M059J (cell line): ENCODE data around the gene CEP76. TPM values are rescaled to one million over a fixed set of nuclear protein-coding genes. Genes with fewer than 3 reads are reported as not detected.

Experiments used
- DNase-seq: peaks from one replicate; pipeline ENCODE4 v3.0.0-alpha.2; 2012; ENCODE audit warnings: low read depth
- total RNA-seq: library from RNA; depleted of rRNA; stranded (reverse); fragments of >200 nt; shearing (Covaris generic); gene quantifications from 2 replicates; pipeline ENCODE4 v1.2.3, GENCODE V29; 2014

CEP76 gene
- total RNA-seq, 1 experiment from 2014 or later: 22.4 TPM

DNA sequence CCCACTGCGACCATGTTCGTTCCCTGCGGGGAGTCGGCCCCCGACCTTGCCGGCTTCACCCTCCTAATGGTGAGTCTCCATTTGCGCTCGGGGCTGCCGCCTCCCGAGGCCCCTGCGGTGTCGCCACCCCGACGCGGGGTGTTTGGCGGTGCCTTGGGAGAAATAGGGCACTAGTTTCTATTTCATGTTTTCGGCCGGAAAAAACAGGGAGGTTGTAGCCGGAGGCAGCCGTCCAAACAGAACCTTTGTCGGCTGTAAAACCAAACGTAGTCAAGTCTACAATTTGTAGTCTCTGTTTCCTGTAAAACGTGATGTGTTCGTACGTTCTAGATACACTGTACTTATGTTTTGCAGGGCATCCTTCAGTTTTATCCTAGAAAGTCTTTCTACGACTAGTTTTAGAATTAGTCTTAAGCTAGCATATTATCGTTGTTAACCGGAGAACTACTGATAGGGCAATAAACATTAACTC lies 609 bp upstream of the CEP76 start:
- no peak for DNase-seq

DNA sequence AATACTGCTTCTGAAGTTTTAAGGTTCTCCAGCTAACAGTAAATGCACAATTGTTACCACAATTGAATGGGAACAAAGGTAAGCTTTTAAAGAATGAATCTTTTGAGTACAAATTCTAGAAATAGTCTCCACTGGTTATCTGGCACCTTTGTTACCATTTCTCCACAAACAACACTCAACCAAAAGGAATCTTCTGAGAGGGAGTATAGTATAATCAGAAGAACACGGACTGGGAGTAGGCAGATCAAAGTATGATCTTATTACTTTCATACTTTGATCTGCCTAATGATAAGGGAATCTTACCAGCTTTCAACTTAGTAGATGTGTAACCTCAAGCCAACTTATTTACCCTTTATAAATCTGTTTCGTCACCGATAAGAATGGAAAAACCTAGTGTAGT lies 1.4 kb downstream of the CEP76 start:
- DNase-seq: no peak

DNA sequence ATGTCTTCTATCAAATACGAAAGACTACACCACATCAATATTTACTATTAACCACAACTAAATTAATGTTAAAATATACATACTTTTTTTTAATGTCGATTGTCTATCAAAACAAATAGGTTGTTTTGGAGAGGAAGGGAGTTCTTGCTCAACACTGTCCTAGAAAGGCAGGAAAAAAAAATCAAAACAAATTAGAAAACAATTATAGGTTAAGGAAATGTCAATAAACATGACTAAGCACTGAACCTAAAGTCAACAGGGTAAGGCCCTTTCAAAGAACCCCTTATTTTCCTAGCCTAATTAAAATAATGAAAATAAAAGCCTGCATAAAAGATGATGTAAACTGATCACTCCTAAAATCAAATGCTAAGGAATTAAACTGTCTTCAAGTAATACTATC lies 2.8 kb downstream of the CEP76 start:
- no peak for DNase-seq

DNA sequence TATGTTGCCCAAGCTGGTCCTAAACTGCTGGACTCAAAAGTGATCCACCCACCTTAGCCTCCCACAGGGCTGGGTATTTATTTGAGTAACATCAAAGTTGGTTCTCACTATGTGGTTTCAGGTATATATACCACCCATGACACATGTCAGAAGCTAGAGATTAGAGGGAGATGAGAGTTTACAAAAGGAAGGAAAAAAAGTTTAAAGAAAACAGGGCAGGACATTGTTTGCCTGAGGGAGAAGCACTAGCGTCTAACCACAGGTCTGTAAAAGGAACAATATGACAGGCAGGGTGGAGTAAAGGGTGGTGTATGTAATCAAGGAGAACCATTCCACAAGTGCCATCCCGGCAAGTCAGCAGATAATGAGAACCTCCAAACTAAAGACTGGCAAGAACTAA lies 8.5 kb downstream of the CEP76 start:
- peak; percentile 3 for DNase-seq

DNA sequence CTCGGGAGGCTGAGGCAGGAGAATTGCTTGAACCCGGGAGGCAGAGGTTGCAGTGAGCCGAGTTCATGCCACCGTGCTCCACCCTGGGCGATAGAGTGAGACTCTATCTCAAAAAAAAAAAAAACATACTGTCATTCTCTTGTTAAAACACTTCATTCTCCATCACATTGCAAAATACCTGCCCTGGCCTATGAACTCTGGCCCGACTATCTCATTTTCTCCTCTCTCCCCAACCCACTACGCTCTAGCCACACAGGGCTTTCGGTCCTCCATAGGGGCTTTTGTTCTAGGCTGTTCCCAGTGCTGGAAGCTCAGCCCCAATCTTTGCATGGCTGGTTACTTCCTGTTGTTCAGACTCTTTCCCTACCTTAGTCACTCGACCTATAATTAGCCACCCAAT lies 10.3 kb downstream of the CEP76 start:
- DNase-seq: no peak

GRCh38 chr18:12689256-12689850 lies 13.2 kb downstream of the CEP76 start:
- no peak for DNase-seq

DNA sequence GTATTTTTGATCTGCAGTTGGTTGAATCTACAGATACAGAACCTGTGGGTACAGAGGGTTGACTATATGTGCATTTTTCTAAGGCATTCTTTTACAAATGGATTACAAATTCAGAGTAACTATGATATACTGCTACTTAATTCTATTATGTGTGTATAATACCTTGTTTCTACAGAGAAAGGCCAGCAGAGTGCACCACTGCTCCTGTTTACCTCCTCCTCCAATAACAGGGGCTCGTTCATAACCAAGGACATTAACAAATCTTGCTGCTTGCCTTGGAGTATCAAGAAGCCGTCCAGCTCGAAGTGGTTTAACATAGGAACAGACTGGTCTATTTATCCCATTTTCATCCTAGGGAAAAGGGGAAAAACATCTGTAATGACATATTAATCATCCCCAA lies 16.4 kb downstream of the CEP76 start:
- DNase-seq: peak; percentile 4

GRCh38 chr18:12679183-12679786 lies 23.2 kb downstream of the CEP76 start:
- DNase-seq: no peak

- no peak for DNase-seq
These were observed 34.5 kb downstream of the CEP76 start for GRCh38 chr18:12668041-12668440.

DNA sequence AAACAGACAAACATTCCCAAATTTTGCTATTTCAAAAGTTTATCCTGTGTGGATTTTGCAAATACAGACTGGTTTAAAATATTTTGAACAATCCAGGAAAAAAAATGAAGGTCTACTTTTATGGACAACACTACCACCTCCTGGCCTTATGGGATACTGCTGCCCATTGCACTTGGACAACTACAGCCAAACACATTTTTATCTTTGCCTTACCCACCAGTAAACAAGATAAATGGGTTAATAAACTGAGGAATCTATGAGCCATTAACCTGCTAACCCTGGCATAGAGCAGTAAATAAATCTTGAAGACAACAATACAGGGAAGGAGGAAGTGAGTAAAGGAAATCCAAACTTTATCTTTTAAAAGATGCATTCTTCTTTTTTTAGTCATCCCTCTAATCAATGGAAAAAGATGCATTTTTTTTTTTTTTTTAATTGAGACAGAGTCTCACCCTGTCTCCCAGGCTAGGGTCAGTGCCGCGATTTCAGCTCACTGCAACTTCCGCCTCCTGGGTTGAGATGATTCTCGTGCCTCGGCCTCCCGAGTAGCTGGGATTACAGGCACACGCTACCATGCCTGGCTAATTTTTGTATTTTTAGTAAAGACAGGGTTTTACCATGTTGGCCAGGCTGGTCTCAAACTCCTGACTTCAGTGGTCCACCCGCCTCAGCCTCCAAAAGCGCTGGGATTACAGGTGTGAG lies 42.5 kb downstream of the CEP76 start:
- DNase-seq: peak; percentile 61

- DNase-seq: peak; percentile 44
These were observed 43.9 kb downstream of the CEP76 start for GRCh38 chr18:12658426-12659138.

DNA sequence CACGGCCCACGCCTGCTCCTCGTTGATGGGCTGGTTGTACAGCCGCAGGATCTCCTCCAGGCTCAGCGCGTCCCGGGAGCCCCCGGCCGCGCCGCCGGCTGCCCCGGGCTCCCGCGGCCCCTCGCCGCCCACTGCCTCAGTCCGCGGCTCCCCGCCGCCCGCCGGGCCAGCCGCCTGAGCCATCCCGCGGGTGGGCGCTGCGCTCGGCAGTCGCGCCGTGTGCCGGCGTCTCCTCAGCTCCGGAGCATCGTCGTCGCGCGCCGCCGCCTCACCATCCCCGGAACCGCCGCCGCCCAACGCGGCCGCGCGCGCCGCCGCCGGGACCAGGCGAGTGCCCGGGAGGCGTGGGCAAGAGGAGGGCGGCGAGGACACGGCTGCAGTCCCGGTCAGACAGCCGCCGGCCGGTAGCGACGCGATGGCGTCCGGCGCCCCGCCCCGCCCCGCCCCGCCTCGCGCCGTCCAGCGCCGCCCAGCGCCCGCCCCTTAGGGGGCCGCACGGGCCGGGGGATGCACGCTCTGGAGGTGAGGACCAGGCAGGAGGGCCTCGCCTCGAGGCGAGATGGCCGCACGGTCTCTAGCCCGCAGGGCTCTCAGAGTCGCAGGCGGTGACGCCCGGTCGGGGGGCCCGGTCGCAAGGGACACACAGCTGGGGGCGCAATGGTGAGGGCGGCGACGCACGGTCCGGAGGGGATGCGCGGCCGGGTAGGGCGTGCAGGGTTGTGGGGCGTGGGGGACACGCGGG lies 44.7 kb downstream of the CEP76 start, which contains the start of gene SPIRE1:
Gene SPIRE1 (minus strand): TSS at position 424 of the 742 bp plus-strand sequence. CDS start 241 bp downstream, at position 183.
- DNase-seq: peak; percentile 67

GRCh38 chr18:12656938-12657683 lies 45.4 kb downstream of the CEP76 start:
- DNase-seq: peak; percentile 39

DNA sequence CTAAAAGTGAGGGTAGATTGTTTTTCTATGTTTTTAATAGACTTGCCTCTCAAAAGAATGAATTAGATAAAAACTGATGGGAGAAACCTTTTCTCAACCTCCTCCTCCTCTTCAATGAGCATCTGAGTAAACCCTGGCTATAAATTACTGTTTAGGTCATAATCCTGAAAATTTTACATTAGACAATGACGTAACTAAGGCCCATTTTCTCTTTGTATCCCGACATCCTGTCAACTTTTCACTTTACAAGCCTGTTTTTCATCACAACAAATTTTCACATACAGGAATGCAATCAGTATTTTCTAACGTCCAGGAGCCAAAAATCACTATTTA lies 46.0 kb downstream of the CEP76 start:
- DNase-seq: peak; percentile 12

DNA sequence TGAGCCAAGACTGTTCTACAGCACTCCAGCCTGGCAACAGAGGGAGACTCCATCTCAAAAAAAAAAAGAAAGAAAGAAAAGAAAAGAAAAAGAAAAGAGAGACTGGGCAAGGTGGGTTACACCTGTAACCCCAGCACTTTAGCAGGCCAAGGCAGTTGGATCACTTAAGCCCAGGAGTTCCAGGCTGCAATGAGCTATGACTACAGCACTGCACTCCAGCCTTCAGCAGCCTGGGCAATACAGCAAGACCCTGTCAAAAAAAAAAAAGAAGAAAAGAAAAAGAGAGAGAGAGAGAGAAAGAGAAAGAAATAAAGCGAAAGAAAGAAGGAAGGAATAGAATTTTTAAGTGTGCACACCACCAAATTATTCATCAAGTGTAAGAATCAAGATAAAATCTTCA lies 47.6 kb downstream of the CEP76 start:
- DNase-seq: no peak

- peak; percentile 76 for DNase-seq
These were observed 49.6 kb downstream of the CEP76 start for GRCh38 chr18:12652861-12653401.

- DNase-seq: no peak
These were observed 50.9 kb downstream of the CEP76 start for GRCh38 chr18:12651651-12652050.

- DNase-seq: no peak
These were observed 54.8 kb downstream of the CEP76 start for GRCh38 chr18:12647773-12648172.

GRCh38 chr18:12645751-12646203 lies 56.7 kb downstream of the CEP76 start:
- DNase-seq: no peak

DNA sequence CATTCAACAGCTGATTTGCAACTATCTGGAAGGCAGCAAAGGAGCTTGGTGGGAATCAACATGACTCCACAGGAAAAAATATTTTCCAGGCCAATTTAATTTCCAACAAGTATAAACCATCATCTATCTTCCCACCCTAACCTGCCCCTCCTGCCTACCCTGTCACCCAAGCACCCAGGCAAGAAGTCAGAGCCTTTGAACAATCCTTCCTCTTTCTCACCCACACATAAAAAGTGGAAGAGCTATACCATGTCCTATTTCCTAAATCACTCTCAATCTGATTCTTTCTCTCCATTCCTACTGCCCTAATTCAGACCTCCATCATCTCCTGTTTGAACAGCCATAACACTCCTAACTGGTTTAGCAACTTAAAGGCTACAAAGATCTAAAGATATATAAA lies 57.3 kb downstream of the CEP76 start:
- DNase-seq: no peak

DNA sequence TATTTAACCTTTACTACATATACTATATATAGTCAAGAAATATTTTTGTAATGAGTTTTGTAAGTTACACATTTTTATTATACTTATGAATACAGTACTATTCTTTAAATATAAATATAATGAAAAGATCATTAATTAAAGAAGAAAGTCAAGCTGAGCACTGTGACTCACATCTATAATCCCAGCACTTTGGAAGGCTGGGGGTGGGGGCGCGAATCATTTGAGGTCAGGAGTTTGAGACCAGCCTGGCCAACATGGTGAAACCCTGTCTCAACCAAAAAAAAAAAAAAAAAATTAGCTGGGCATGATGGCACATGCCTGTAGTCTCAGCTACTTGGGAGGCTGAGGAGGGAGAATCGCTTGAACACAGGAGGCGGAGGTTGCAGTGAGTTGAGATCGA lies 58.8 kb downstream of the CEP76 start:
- peak; percentile 60 for DNase-seq
